ENCODE measurements around the gene CLTC.

CLTC gene

DNA sequence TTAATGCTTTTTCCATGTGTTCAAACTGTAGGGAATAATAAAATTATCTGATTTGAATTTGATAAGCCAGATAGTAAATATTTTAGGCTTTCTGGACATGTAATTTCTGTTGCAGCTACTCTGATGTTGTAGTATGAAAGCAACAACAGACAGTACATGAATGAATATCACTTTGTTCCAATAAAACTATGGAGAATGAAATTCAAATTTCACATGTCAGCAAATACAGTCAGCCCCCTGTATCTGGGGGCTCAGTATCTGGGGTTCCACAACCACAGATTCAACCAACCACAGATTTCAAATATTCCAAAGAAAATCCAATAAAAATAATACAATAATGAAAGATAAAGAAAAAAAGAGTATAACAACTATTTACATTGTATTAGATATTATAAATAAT is 8.2 kb upstream of the CLTC start:
- in situ Hi-C loops (cut with MboI; ENCODE audit: low sequenced_read_pairs, unreplicated experiment) = no loop called here
- no peak for DNase-seq (ENCODE audit: low spot score)
- TF ChIP-seq, protein P1, sequence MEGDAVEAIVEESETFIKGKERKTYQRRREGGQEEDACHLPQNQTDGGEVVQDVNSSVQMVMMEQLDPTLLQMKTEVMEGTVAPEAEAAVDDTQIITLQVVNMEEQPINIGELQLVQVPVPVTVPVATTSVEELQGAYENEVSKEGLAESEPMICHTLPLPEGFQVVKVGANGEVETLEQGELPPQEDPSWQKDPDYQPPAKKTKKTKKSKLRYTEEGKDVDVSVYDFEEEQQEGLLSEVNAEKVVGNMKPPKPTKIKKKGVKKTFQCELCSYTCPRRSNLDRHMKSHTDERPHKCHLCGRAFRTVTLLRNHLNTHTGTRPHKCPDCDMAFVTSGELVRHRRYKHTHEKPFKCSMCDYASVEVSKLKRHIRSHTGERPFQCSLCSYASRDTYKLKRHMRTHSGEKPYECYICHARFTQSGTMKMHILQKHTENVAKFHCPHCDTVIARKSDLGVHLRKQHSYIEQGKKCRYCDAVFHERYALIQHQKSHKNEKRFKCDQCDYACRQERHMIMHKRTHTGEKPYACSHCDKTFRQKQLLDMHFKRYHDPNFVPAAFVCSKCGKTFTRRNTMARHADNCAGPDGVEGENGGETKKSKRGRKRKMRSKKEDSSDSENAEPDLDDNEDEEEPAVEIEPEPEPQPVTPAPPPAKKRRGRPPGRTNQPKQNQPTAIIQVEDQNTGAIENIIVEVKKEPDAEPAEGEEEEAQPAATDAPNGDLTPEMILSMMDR (IDR thresholded peaks at IDR 0.05; ENCODE audit: borderline replicate concordance, control extremely low read depth, extremely low read depth, insufficient read depth, missing control alignments) = no peak

GRCh38 chr17:59616253-59616920 is 3.3 kb upstream of the CLTC start:
- in situ Hi-C loops (cut with MboI; ENCODE audit: low sequenced_read_pairs, unreplicated experiment) = no loop called here
- DNase-seq (ENCODE audit: low spot score) = no peak

DNA sequence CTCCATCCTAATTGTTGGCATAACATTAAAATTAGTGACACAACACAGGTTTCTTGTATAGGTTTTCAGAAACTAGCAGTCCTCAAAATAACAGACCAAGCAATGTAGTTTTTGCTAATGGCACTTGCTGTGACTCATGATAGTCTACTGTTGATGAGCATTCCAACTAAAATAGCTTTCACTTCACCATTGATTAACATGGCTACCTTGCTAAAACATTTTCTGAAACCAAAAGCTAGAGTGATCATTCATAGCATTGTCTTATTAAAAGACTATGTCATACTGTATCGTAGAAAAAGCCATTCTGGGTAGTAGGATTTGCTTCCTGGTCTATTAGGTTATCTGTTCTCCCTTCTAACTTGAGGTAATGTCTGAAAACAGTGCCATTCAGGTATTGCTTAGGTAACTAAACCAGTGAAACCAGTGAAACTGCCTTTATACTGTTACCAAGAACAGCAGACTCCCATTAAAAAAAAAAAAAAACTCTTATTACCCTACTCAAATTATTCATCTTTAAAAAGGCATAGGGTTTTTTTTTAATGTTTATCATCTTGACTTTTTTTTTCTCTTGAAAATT is 2.5 kb upstream of the CLTC start:
- in situ Hi-C loops (cut with MboI; ENCODE audit: low sequenced_read_pairs, unreplicated experiment) = no loop called here
- TF ChIP-seq, protein P1 (IDR thresholded peaks at IDR 0.05; ENCODE audit: borderline replicate concordance, control extremely low read depth, extremely low read depth, insufficient read depth, missing control alignments) = no peak
- DNase-seq (ENCODE audit: low spot score) = no peak

More at GRCh38 chr17:59616253-59616920, 3.3 kb upstream of the CLTC start:
- TF ChIP-seq, protein P1 (IDR thresholded peaks at IDR 0.05; ENCODE audit: borderline replicate concordance, control extremely low read depth, extremely low read depth, insufficient read depth, missing control alignments) = no peak

DNA sequence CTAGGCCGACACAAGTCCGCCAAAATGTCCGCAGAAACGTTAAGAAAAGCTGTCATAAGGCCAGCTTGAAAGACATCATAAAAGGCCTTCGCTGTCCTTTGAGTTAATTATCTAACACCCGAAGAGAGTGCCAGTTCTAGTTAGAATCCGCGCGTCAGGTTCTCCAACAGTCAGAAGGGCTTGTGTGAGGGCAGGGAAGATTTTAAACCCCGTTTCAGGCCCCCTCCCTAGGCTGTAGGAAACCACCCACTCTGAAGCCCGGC is 729 bp upstream of the CLTC start:
- TF ChIP-seq, protein P1 (IDR thresholded peaks at IDR 0.05; ENCODE audit: borderline replicate concordance, control extremely low read depth, extremely low read depth, insufficient read depth, missing control alignments) = no peak
- in situ Hi-C loops (cut with MboI; ENCODE audit: low sequenced_read_pairs, unreplicated experiment) = no loop called here
- no peak for DNase-seq (ENCODE audit: low spot score)

DNA sequence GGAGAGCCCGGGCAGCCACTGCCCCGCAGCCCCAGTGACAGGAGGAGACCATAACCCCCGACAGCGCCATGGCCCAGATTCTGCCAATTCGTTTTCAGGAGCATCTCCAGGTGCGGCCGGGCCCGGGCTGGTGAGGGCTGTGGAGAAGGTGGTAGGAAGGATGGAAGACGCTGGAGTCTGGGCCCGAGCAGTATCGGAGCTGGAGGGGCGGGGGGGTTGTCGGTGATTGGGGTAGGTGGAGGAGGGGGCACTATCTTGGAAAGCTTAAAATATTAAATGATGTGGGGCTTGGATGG is 317 bp downstream of the CLTC start:
- in situ Hi-C loops (cut with MboI; ENCODE audit: low sequenced_read_pairs, unreplicated experiment) = no loop called here
- TF ChIP-seq, protein P1 (IDR thresholded peaks at IDR 0.05; ENCODE audit: borderline replicate concordance, control extremely low read depth, extremely low read depth, insufficient read depth, missing control alignments) = no peak
- DNase-seq (ENCODE audit: low spot score) = no peak

GRCh38 chr17:59620518-59621259 is 994 bp downstream of the CLTC start:
- in situ Hi-C loops (cut with MboI; ENCODE audit: low sequenced_read_pairs, unreplicated experiment) = no loop called here
- TF ChIP-seq, protein P1 (IDR thresholded peaks at IDR 0.05; ENCODE audit: borderline replicate concordance, control extremely low read depth, extremely low read depth, insufficient read depth, missing control alignments) = no peak
- peak; percentile 52 for DNase-seq (ENCODE audit: low spot score)
